WTC11 (cell line): ENCODE measurements around the gene FGB.

ENCODE experiments used
- CTCF ChIP-seq: fragments of 200-600 bp; IDR thresholded peaks from 2 replicates; pipeline ENCODE4 v1.8.0; 2022; ENCODE audit warnings: antibody characterized with exemption
- JUN ChIP-seq: sonication (generic); formaldehyde crosslinking; IDR thresholded peaks from 2 replicates; pipeline ENCODE4 v1.8.0; 2023; ENCODE audit warnings: mild to moderate bottlenecking, missing genetic modification reagents

GRCh38 chr4:154603033-154603943, 40.5 kb downstream of the FGB start:
- TF ChIP-seq CTCF (no peak), JUN (CRISPR knock-in tag) (no peak)
